ENCODE results near the gene P3H2.

DNA sequence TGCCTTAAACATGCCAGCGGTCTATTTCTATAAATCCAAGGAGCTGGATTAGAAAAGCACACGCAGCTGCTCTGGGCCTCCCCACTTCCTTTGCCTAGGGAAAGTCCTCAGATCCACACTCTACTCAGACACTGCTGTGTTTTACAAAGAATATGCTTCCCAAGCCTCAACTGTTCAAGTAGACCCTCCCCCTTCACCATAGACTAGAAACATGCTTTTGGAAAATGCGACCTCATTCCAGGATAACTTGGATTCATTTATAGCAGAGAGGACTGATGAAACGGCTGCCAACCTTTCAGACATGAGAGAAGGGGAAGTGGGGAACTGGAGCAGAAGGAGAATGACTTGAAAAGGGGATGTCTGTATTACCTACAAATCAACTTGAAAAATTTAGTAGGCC is 64.0 kb downstream of the P3H2 start:
- TF ChIP-seq, protein P1, sequence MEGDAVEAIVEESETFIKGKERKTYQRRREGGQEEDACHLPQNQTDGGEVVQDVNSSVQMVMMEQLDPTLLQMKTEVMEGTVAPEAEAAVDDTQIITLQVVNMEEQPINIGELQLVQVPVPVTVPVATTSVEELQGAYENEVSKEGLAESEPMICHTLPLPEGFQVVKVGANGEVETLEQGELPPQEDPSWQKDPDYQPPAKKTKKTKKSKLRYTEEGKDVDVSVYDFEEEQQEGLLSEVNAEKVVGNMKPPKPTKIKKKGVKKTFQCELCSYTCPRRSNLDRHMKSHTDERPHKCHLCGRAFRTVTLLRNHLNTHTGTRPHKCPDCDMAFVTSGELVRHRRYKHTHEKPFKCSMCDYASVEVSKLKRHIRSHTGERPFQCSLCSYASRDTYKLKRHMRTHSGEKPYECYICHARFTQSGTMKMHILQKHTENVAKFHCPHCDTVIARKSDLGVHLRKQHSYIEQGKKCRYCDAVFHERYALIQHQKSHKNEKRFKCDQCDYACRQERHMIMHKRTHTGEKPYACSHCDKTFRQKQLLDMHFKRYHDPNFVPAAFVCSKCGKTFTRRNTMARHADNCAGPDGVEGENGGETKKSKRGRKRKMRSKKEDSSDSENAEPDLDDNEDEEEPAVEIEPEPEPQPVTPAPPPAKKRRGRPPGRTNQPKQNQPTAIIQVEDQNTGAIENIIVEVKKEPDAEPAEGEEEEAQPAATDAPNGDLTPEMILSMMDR (IDR thresholded peaks at IDR 0.05), result no peak
- no peak for TF ChIP-seq POLR2AphosphoS5 (IDR thresholded peaks at IDR 0.05)
- no peak for TF ChIP-seq EP300 (IDR thresholded peaks at IDR 0.05)
- no peak for TF ChIP-seq POLR2A (IDR thresholded peaks at IDR 0.05; ENCODE audit: low read depth)
